Measurements from ENCODE around the gene GPC6. TPM values are rescaled to one million over a fixed set of nuclear protein-coding genes. Genes with fewer than 3 reads are reported as not detected.

The GPC6 gene
- total and polyA plus RNA-seq, 9 of the 15 experiments (the other 6 are each of a cell fraction or from before 2014, with no cell fraction given): under 0.01 to 0.20 (median 0.01) TPM; not detected in 4

GRCh38 chr13:94329754-94330551, 1103.3 kb downstream of the GPC6 start:
- no peak for DNase-seq (ENCODE audit: extremely low read depth in 1 of 4, low spot score in 3 of 4)
- no peak for TF ChIP-seq CEBPG (CRISPR knock-in tag; IDR thresholded peaks at IDR 0.05)
- 0 out of 4 replicates have a peak, but pooled peaks of 1 of the 2 experiments have one; percentile 14 for TF ChIP-seq CEBPG (tag; conservative IDR thresholded peaks at IDR 0.05 in 1 of 2, IDR thresholded peaks at IDR 0.05 in 1 of 2)
- peak; percentile 46; the same call in 1 of the 2 replicates for TF ChIP-seq FOSL1 (tag; conservative IDR thresholded peaks at IDR 0.05)
- no peak for TF ChIP-seq EHMT2 (IDR thresholded peaks at IDR 0.05)
- no peak for TF ChIP-seq MNT (conservative IDR thresholded peaks at IDR 0.05)
- no peak for TF ChIP-seq RAD51 (IDR thresholded peaks at IDR 0.05; ENCODE audit: borderline replicate concordance, low read depth)
- TF ChIP-seq NFIC (IDR thresholded peaks at IDR 0.05): 0 out of 2 replicates have a peak, but pooled peaks have one; percentile 14
- no peak for TF ChIP-seq NFXL1 (CRISPR knock-in tag; IDR thresholded peaks at IDR 0.05)
- no peak for TF ChIP-seq CREB1 (IDR thresholded peaks at IDR 0.05)
- TF ChIP-seq CREB1 (CRISPR knock-in tag; IDR thresholded peaks at IDR 0.05): no peak
- no peak for TF ChIP-seq CBFA2T2 (conservative IDR thresholded peaks at IDR 0.05)
- TF ChIP-seq RFX5 (IDR thresholded peaks at IDR 0.05; ENCODE audit: low read depth, low read length): no peak
- TF ChIP-seq BCL6 (CRISPR knock-in tag; IDR thresholded peaks at IDR 0.05): no peak
- no peak for TF ChIP-seq POLR2AphosphoS5 (IDR thresholded peaks at IDR 0.05; ENCODE audit: control insufficient read depth, insufficient read depth, low read depth, low read length)
- TF ChIP-seq NCOA1 (IDR thresholded peaks at IDR 0.05; ENCODE audit: low read depth): no peak
- no peak for TF ChIP-seq SFPQ (IDR thresholded peaks at IDR 0.05; ENCODE audit: low read depth, low read length)
- peak; percentile 14 for TF ChIP-seq POLR3G (IDR thresholded peaks at IDR 0.05; ENCODE audit: extremely low read depth, insufficient read length, insufficient replicate concordance)
- no peak for TF ChIP-seq BRD9 (IDR thresholded peaks at IDR 0.05; ENCODE audit: low read depth, partially characterized antibody)
- TF ChIP-seq NR2C2 (CRISPR knock-in tag; IDR thresholded peaks at IDR 0.05): no peak
- TF ChIP-seq NR2C2 (tag; IDR thresholded peaks at IDR 0.05): no peak
- Histone ChIP-seq H4K20me1 (replicated peaks; ENCODE audit: control insufficient read depth, insufficient read depth, low read length) (no peaks in the 10 kb centered on the region), H2AFZ (ENCODE audit: low read depth, low read length) (no peak overlapping the region), H3K79me2 (ENCODE audit: control insufficient read depth, insufficient read depth, low read length) (no peaks in the 10 kb centered on the region), H3K4me1 (replicated peaks in 1 of 2; ENCODE audit: control insufficient read depth in 2 of 2, insufficient read depth in 2 of 2, low read length in 2 of 2) (no peaks in the 10 kb centered on the region), H3K27ac (ENCODE audit: extremely low read depth, low read depth, low read length) (no peak overlapping the region), H3K36me3 (ENCODE audit: control insufficient read depth, insufficient read depth, low read length) (no peaks in the 10 kb centered on the region), H3K4me3 (no peak overlapping the region), H3K9ac (ENCODE audit: insufficient read depth in 1 of 2, low read depth in 2 of 2, low read length in 2 of 2) (no peak overlapping the region), H3K9me3 (replicated peaks; ENCODE audit: control insufficient read depth, insufficient read depth, low read depth, low read length) (no peaks in the 10 kb centered on the region), H3K9me1 (ENCODE audit: control insufficient read depth, insufficient read depth, low read length) (no peaks in the 10 kb centered on the region), H3K4me2 (ENCODE audit: insufficient read depth, low read length) (no peak overlapping the region), H3K27me3 (ENCODE audit: control insufficient read depth in 2 of 2, insufficient read depth in 2 of 2, low read length in 2 of 2) (no peaks in the 10 kb centered on the region)
- no peak for FAIRE-seq
- in situ Hi-C loops (cut with MboI): no loop called here
- ATAC-seq: no peak
- 0% methylated on average over 7 of the region's 7 CpGs for WGBS (ENCODE audit: insufficient coverage, low coverage, missing lambda C conversion rate)
- ChIA-PET POLR2A (no interaction called here), CTCF (ENCODE audit: low intra/inter-chr PET ratio) (no interaction called here)
- intact Hi-C loops (cut with micrococcal nuclease): no loop called here
- no TSS peak for BruUV-seq (replicated peaks)
